HEK293 (cell line): ENCODE results near the gene SLC25A13.

Experiments
- INSM2 ChIP-seq: fragments of 450-650 bp; formaldehyde crosslinking; IDR thresholded peaks from 2 replicates; pipeline ENCODE4 v1.5.1; 2016; ENCODE audit warnings: missing biosample characterization, missing genetic modification characterization
- KLF17 ChIP-seq: fragments of 450-650 bp; formaldehyde crosslinking; IDR thresholded peaks from 2 replicates; pipeline ENCODE4 v1.5.1; 2016; ENCODE audit warnings: missing biosample characterization, missing genetic modification characterization
- OSR2 ChIP-seq: fragments of 450-650 bp; formaldehyde crosslinking; IDR thresholded peaks from 2 replicates; pipeline ENCODE4 v1.5.1; 2016; ENCODE audit warnings: missing biosample characterization, missing genetic modification characterization
- OVOL3 ChIP-seq: fragments of 450-650 bp; formaldehyde crosslinking; IDR thresholded peaks from 2 replicates; pipeline ENCODE4 v1.5.1; 2016; ENCODE audit warnings: missing biosample characterization, missing genetic modification characterization
- TCF7L2 ChIP-seq: IDR thresholded peaks from 2 replicates; pipeline ENCODE4 v1.6.1; 2011; ENCODE audit warnings: low read depth, mild to moderate bottlenecking, inconsistent platforms, low read length, moderate library complexity, borderline replicate concordance
- ZBTB49 ChIP-seq: fragments of 450-650 bp; formaldehyde crosslinking; IDR thresholded peaks from 2 replicates; pipeline ENCODE4 v1.5.1; 2016; ENCODE audit warnings: missing biosample characterization, missing genetic modification characterization, low read depth
- ZEB2 ChIP-seq: fragments of 450-650 bp; formaldehyde crosslinking; IDR thresholded peaks from 2 replicates; pipeline ENCODE4 v1.5.1; 2016; ENCODE audit warnings: missing biosample characterization, missing genetic modification characterization
- ZNF239 ChIP-seq: fragments of 450-650 bp; formaldehyde crosslinking; IDR thresholded peaks from 2 replicates; pipeline ENCODE4 v1.5.1; 2016; ENCODE audit warnings: missing biosample characterization, missing genetic modification characterization
- ZNF292 ChIP-seq: fragments of 450-650 bp; formaldehyde crosslinking; IDR thresholded peaks from 2 replicates; pipeline ENCODE4 v1.5.1; 2016; ENCODE audit warnings: low read depth, missing biosample characterization, missing genetic modification characterization, borderline replicate concordance
- ZNF335 ChIP-seq: fragments of 450-650 bp; formaldehyde crosslinking; conservative IDR thresholded peaks from 2 replicates; pipeline ENCODE4 v1.5.1; 2016; ENCODE audit warnings: missing biosample characterization, missing genetic modification characterization
- ZNF423 ChIP-seq: fragments of 450-650 bp; formaldehyde crosslinking; IDR thresholded peaks from 2 replicates; pipeline ENCODE4 v1.5.1; 2016; ENCODE audit warnings: missing biosample characterization, missing genetic modification characterization
- ZNF529 ChIP-seq: fragments of 450-650 bp; formaldehyde crosslinking; IDR thresholded peaks from 2 replicates; pipeline ENCODE4 v1.5.1; 2017; ENCODE audit warnings: missing genetic modification characterization, missing biosample characterization; ENCODE audit not compliant: insufficient replicate concordance
- ZNF530 ChIP-seq: fragments of 450-650 bp; formaldehyde crosslinking; IDR thresholded peaks from 2 replicates; pipeline ENCODE4 v1.5.1; 2016; ENCODE audit warnings: low read depth, missing biosample characterization, missing genetic modification characterization
- ZNF580 ChIP-seq: fragments of 450-650 bp; formaldehyde crosslinking; IDR thresholded peaks from 2 replicates; pipeline ENCODE4 v1.5.1; 2016; ENCODE audit warnings: missing biosample characterization, missing genetic modification characterization
- ZNF629 ChIP-seq: fragments of 450-650 bp; formaldehyde crosslinking; IDR thresholded peaks from 2 replicates; pipeline ENCODE4 v1.5.1; 2017; ENCODE audit warnings: missing biosample characterization, missing genetic modification characterization
- ZNF704 ChIP-seq: fragments of 450-650 bp; formaldehyde crosslinking; IDR thresholded peaks from 2 replicates; pipeline ENCODE4 v1.5.1; 2016; ENCODE audit warnings: missing biosample characterization, missing genetic modification characterization
- ZNF843 ChIP-seq: fragments of 450-650 bp; formaldehyde crosslinking; IDR thresholded peaks from 2 replicates; pipeline ENCODE4 v1.5.1; 2016; ENCODE audit warnings: missing biosample characterization, missing genetic modification characterization
- ZSCAN30 ChIP-seq: fragments of 450-650 bp; IDR thresholded peaks from 2 replicates; pipeline ENCODE4 v1.5.1; 2018; ENCODE audit warnings: missing biosample characterization, mild to moderate bottlenecking, missing genetic modification characterization, moderate library complexity
- TF ChIP-seq, protein P1 (sequence below): fragments of 450-650 bp; formaldehyde crosslinking; IDR thresholded peaks from 2 replicates; pipeline ENCODE4 v1.5.1; 2016; ENCODE audit warnings: missing biosample characterization, missing genetic modification characterization, borderline replicate concordance
- TF ChIP-seq, protein P2 (sequence below): fragments of 450-650 bp; formaldehyde crosslinking; IDR thresholded peaks from 2 replicates; pipeline ENCODE4 v1.5.1; 2017; ENCODE audit warnings: missing biosample characterization, mild to moderate bottlenecking, missing genetic modification characterization, moderate library complexity
- TF ChIP-seq, protein P3 (sequence below): fragments of 450-650 bp; formaldehyde crosslinking; IDR thresholded peaks from 2 replicates; pipeline ENCODE4 v1.5.1; 2017; ENCODE audit warnings: missing biosample characterization, missing genetic modification characterization

The SLC25A13 gene

DNA sequence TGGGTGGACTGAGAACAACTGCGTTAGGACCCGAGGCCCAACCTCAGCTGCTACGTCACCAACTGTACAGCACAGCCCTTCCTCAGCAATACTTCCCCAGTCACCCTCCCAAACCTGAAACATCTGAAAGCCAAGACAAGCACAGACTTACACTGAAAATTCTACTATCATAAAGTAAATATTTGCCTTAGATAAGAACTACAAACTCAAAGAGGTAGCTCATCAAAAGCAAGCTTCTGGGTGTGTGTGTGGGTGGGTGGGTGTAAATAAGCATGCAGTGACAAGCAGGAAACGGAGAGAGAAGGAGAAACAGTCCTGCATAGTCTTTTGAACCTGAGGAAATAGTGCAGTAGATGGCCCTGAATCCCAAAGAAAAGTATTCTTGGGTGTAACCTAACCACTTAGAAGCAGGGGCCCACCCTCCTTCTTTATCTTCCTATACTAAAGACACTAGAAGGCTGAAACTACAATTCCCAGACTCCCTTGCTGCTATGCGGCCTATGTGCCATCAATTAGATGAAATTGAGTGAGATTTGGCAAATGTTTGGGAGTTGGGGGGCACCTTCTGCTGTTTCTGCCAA lies 18.7 kb downstream of the SLC25A13 start (continued):
- no peak for TF ChIP-seq ZBTB49
- TF ChIP-seq, protein P1, sequence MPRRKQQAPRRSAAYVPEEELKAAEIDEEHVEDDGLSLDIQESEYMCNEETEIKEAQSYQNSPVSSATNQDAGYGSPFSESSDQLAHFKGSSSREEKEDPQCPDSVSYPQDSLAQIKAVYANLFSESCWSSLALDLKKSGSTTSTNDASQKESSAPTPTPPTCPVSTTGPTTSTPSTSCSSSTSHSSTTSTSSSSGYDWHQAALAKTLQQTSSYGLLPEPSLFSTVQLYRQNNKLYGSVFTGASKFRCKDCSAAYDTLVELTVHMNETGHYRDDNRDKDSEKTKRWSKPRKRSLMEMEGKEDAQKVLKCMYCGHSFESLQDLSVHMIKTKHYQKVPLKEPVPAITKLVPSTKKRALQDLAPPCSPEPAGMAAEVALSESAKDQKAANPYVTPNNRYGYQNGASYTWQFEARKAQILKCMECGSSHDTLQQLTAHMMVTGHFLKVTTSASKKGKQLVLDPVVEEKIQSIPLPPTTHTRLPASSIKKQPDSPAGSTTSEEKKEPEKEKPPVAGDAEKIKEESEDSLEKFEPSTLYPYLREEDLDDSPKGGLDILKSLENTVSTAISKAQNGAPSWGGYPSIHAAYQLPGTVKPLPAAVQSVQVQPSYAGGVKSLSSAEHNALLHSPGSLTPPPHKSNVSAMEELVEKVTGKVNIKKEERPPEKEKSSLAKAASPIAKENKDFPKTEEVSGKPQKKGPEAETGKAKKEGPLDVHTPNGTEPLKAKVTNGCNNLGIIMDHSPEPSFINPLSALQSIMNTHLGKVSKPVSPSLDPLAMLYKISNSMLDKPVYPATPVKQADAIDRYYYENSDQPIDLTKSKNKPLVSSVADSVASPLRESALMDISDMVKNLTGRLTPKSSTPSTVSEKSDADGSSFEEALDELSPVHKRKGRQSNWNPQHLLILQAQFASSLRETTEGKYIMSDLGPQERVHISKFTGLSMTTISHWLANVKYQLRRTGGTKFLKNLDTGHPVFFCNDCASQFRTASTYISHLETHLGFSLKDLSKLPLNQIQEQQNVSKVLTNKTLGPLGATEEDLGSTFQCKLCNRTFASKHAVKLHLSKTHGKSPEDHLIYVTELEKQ (tag by site-specific recombination) = peak; percentile 92
- TF ChIP-seq OSR2 (tag by site-specific recombination) = peak; percentile 99
- no peak for TF ChIP-seq ZNF704 (tag by site-specific recombination)
- peak; percentile 18; the same call in 1 of the 2 replicates for TF ChIP-seq ZEB2 (tag by site-specific recombination)
- no peak for TF ChIP-seq ZNF335 (tag by site-specific recombination)
- TF ChIP-seq ZNF629 (tag by site-specific recombination) = peak; percentile 88
- 0 out of 2 replicates have a peak, but pooled peaks have one; percentile 9 for TF ChIP-seq ZSCAN30
- no peak for TF ChIP-seq ZNF239 (tag by site-specific recombination)
- TF ChIP-seq ZNF580 (tag by site-specific recombination) = peak; percentile 84
- TF ChIP-seq OVOL3 (tag by site-specific recombination) = peak; percentile 48; the same call in 1 of the 2 replicates
- TF ChIP-seq, protein P2, sequence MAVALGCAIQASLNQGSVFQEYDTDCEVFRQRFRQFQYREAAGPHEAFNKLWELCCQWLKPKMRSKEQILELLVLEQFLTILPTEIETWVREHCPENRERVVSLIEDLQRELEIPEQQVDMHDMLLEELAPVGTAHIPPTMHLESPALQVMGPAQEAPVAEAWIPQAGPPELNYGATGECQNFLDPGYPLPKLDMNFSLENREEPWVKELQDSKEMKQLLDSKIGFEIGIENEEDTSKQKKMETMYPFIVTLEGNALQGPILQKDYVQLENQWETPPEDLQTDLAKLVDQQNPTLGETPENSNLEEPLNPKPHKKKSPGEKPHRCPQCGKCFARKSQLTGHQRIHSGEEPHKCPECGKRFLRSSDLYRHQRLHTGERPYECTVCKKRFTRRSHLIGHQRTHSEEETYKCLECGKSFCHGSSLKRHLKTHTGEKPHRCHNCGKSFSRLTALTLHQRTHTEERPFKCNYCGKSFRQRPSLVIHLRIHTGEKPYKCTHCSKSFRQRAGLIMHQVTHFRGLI = peak; percentile 34; the same call in 1 of the 2 replicates
- TF ChIP-seq TCF7L2 = peak; percentile 90
- no peak for TF ChIP-seq ZNF530 (tag by site-specific recombination)
- TF ChIP-seq KLF17 (tag by site-specific recombination) = peak; percentile 94
- peak; percentile 95 for TF ChIP-seq ZNF843 (tag by site-specific recombination)
- TF ChIP-seq, protein P3, sequence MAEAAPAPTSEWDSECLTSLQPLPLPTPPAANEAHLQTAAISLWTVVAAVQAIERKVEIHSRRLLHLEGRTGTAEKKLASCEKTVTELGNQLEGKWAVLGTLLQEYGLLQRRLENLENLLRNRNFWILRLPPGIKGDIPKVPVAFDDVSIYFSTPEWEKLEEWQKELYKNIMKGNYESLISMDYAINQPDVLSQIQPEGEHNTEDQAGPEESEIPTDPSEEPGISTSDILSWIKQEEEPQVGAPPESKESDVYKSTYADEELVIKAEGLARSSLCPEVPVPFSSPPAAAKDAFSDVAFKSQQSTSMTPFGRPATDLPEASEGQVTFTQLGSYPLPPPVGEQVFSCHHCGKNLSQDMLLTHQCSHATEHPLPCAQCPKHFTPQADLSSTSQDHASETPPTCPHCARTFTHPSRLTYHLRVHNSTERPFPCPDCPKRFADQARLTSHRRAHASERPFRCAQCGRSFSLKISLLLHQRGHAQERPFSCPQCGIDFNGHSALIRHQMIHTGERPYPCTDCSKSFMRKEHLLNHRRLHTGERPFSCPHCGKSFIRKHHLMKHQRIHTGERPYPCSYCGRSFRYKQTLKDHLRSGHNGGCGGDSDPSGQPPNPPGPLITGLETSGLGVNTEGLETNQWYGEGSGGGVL (tag by site-specific recombination) = peak; percentile 50
- peak; percentile 70; the same call in 1 of the 2 replicates for TF ChIP-seq INSM2 (tag by site-specific recombination)
- no peak for TF ChIP-seq ZNF292 (tag by site-specific recombination)
- TF ChIP-seq ZNF529 (tag by site-specific recombination) = no peak
- no peak for TF ChIP-seq ZNF423
